ENCODE results near the gene PLCB1. TPM values are rescaled to one million over a fixed set of nuclear protein-coding genes. Genes with fewer than 3 reads are reported as not detected.

The PLCB1 gene
- total RNA-seq, 1 donor from 2014 or later = 10.7 TPM

DNA sequence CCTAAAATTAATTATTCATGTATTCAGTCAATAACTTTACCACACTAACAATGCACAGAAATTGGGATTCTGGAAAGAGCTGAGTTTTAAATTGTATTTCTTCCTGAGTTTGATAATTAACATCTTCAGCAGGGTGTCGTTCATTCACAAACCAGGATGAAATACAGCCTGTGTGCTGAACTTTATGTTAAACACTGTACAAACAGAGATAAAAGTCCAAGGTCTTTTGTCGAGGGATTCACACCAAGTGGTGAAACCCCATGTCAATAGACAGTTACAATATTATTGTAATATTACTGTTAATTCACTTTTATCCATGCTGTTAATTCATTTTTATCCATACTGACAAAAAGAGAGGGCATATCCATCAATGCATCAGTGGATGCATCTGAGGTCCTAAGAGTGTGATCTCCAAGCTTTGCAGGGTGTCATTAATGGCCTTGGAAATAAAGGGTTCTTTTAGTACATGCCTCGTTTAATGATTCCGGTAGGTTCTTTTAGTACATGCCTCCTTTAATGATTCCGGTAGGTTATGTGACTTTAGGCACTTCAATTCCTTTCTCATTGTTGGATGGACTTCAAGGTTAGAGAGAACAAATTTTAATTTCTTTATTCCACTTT is 234.3 kb downstream of the PLCB1 start:
- H2AFZ ChIP-seq (ENCODE audit: low read depth, low read length) = no peak overlapping the region
- TF ChIP-seq EZH2 (IDR thresholded peaks at IDR 0.05; ENCODE audit: insufficient read depth, low read length) = no peak
- TF ChIP-seq, protein P1, sequence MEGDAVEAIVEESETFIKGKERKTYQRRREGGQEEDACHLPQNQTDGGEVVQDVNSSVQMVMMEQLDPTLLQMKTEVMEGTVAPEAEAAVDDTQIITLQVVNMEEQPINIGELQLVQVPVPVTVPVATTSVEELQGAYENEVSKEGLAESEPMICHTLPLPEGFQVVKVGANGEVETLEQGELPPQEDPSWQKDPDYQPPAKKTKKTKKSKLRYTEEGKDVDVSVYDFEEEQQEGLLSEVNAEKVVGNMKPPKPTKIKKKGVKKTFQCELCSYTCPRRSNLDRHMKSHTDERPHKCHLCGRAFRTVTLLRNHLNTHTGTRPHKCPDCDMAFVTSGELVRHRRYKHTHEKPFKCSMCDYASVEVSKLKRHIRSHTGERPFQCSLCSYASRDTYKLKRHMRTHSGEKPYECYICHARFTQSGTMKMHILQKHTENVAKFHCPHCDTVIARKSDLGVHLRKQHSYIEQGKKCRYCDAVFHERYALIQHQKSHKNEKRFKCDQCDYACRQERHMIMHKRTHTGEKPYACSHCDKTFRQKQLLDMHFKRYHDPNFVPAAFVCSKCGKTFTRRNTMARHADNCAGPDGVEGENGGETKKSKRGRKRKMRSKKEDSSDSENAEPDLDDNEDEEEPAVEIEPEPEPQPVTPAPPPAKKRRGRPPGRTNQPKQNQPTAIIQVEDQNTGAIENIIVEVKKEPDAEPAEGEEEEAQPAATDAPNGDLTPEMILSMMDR (IDR thresholded peaks at IDR 0.05; ENCODE audit: insufficient read depth, low read depth, low read length) = no peak
- H3K4me3 Mint-ChIP-seq (ENCODE audit: unreplicated experiment) = no peak overlapping the region
- H3K9ac ChIP-seq (ENCODE audit: low read length) = no peak overlapping the region
- peaks cover 5% of the 10 kb centered on the region for H3K27me3 Mint-ChIP-seq (ENCODE audit: low read depth, unreplicated experiment)
- H3K27me3 ChIP-seq (ENCODE audit: insufficient read depth, low read length) = no peaks in the 10 kb centered on the region
- no peak overlapping the region for H3K4me3 ChIP-seq (ENCODE audit: insufficient read depth, low read depth, low read length)
- peaks cover 1% of the 10 kb centered on the region for H3K9me3 Mint-ChIP-seq (ENCODE audit: unreplicated experiment)
- no peak overlapping the region for H3K27ac ChIP-seq (ENCODE audit: low read depth, low read length)
- H4K20me1 ChIP-seq (ENCODE audit: insufficient read depth, low read length) = no peaks in the 10 kb centered on the region
- no peak for FAIRE-seq
- H3K4me1 ChIP-seq (ENCODE audit: insufficient read depth, low read length) = no peaks in the 10 kb centered on the region
- no peaks in the 10 kb centered on the region for H3K9me3 ChIP-seq (ENCODE audit: insufficient read depth, low read depth, low read length)
- H3K79me2 ChIP-seq (ENCODE audit: insufficient read depth, low read length) = no peaks in the 10 kb centered on the region
- H3K27ac Mint-ChIP-seq (ENCODE audit: unreplicated experiment) = no peak overlapping the region
- no peaks in the 10 kb centered on the region for H3K36me3 ChIP-seq (ENCODE audit: insufficient read depth, low read length)
- no peak for DNase-seq (ENCODE audit: low read depth)
- H3K4me1 Mint-ChIP-seq (ENCODE audit: low read depth, unreplicated experiment) = no peaks in the 10 kb centered on the region
- H3K4me2 ChIP-seq (ENCODE audit: low read length) = no peak overlapping the region
- no peaks in the 10 kb centered on the region for H3K36me3 Mint-ChIP-seq (ENCODE audit: low read depth, unreplicated experiment)

DNA sequence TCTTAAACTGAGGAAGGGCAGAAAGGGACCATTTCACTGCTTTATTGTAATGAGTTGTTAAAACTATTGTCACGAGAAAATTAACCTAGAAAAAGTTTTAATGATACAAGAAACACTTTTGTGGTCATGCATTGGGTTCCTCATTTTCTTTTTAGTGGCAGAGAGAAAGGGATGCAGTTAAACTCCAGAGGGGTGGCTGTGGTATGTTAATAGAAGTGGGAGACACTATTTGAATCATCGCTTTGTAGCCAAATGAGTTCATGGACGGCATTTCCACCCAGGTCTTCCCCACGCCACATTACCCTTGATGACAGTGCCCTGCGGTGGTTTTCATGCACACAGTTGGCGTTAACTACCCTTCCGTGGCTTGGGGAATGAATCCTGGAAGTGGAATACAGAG is 235.6 kb downstream of the PLCB1 start:
- Histone ChIP-seq H3K27ac (ENCODE audit: low read depth, low read length) (no peak overlapping the region), H3K36me3 (ENCODE audit: insufficient read depth, low read length) (no peaks in the 10 kb centered on the region), H3K4me1 (ENCODE audit: insufficient read depth, low read length) (no peaks in the 10 kb centered on the region), H3K27me3 (ENCODE audit: insufficient read depth, low read length) (no peaks in the 10 kb centered on the region), H2AFZ (ENCODE audit: low read depth, low read length) (no peak overlapping the region), H3K9me3 (ENCODE audit: insufficient read depth, low read depth, low read length) (no peaks in the 10 kb centered on the region), H3K4me2 (ENCODE audit: low read length) (no peak overlapping the region), H4K20me1 (ENCODE audit: insufficient read depth, low read length) (no peaks in the 10 kb centered on the region), H3K79me2 (ENCODE audit: insufficient read depth, low read length) (no peaks in the 10 kb centered on the region), H3K4me3 (ENCODE audit: insufficient read depth, low read depth, low read length) (no peak overlapping the region), H3K9ac (ENCODE audit: low read length) (no peak overlapping the region)
- Mint-ChIP-seq H3K36me3 (ENCODE audit: low read depth, unreplicated experiment) (no peaks in the 10 kb centered on the region), H3K4me1 (ENCODE audit: low read depth, unreplicated experiment) (no peaks in the 10 kb centered on the region), H3K27me3 (ENCODE audit: low read depth, unreplicated experiment) (peaks cover 5% of the 10 kb centered on the region), H3K27ac (ENCODE audit: unreplicated experiment) (no peak overlapping the region), H3K4me3 (ENCODE audit: unreplicated experiment) (no peak overlapping the region), H3K9me3 (ENCODE audit: unreplicated experiment) (peaks cover 1% of the 10 kb centered on the region)
- no peak for TF ChIP-seq EZH2 (IDR thresholded peaks at IDR 0.05; ENCODE audit: insufficient read depth, low read length)
- TF ChIP-seq, protein P1 (IDR thresholded peaks at IDR 0.05; ENCODE audit: insufficient read depth, low read depth, low read length) = no peak
- FAIRE-seq (no peak), DNase-seq (ENCODE audit: low read depth) (no peak)

DNA sequence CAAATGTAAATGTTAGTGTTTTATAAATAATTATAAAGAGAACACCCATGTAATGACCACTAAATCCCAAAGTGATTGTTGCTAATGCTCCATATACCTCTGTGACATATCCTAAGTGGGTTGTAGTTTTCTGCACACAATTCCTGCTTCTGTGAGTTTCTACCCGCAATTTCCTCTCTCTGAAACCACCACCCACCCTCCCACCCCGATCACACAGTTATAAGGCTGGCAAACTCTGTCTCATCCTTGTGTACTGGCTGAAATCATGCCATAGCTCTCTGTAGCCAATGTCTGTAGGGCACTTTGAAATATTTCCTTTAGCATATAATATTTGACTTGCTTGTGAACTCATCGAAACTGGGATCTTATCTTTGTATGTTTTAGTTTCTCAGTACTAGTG is 236.6 kb downstream of the PLCB1 start:
- no peak for DNase-seq (ENCODE audit: low read depth)
- Mint-ChIP-seq H3K36me3 (ENCODE audit: low read depth, unreplicated experiment) (no peaks in the 10 kb centered on the region), H3K4me3 (ENCODE audit: unreplicated experiment) (no peak overlapping the region), H3K4me1 (ENCODE audit: low read depth, unreplicated experiment) (no peaks in the 10 kb centered on the region), H3K27ac (ENCODE audit: unreplicated experiment) (no peak overlapping the region), H3K9me3 (ENCODE audit: unreplicated experiment) (peaks cover 1% of the 10 kb centered on the region), H3K27me3 (ENCODE audit: low read depth, unreplicated experiment) (peaks cover 5% of the 10 kb centered on the region)
- Histone ChIP-seq H3K79me2 (ENCODE audit: insufficient read depth, low read length) (no peaks in the 10 kb centered on the region), H2AFZ (ENCODE audit: low read depth, low read length) (no peak overlapping the region), H3K9me3 (ENCODE audit: insufficient read depth, low read depth, low read length) (no peaks in the 10 kb centered on the region), H3K4me3 (ENCODE audit: insufficient read depth, low read depth, low read length) (no peak overlapping the region), H4K20me1 (ENCODE audit: insufficient read depth, low read length) (no peaks in the 10 kb centered on the region), H3K36me3 (ENCODE audit: insufficient read depth, low read length) (no peaks in the 10 kb centered on the region), H3K4me2 (ENCODE audit: low read length) (no peak overlapping the region), H3K9ac (ENCODE audit: low read length) (no peak overlapping the region), H3K4me1 (ENCODE audit: insufficient read depth, low read length) (no peaks in the 10 kb centered on the region), H3K27me3 (ENCODE audit: insufficient read depth, low read length) (no peaks in the 10 kb centered on the region), H3K27ac (ENCODE audit: low read depth, low read length) (no peak overlapping the region)
- TF ChIP-seq, protein P1 (IDR thresholded peaks at IDR 0.05; ENCODE audit: insufficient read depth, low read depth, low read length) = no peak
- FAIRE-seq = no peak

Data from astrocyte (in vitro differentiated cells and primary cell).